H9 (cell line): ENCODE measurements around the gene ANKRD13A. TPM values are rescaled to one million over a fixed set of nuclear protein-coding genes. Genes with fewer than 3 reads are reported as not detected.
"Not testable (repeated sequence)": the region's sequence is repeated elsewhere in the genome, so short reads cannot be mapped to it uniquely, and the experiment has no call there.

ENCODE experiments used
- DNase-seq: peaks from one replicate; pipeline ENCODE4 v3.0.0-alpha.2; 2017
- H2AFZ ChIP-seq: one replicate; pipeline ENCODE4 v1.6.1; 2013; ENCODE audit warnings: mild to moderate bottlenecking, low read length, control low read depth, moderate library complexity
- H2AK5ac ChIP-seq: 2 replicates; pipeline ENCODE4 v1.6.1; 2013; ENCODE audit warnings: low read length, control low read depth, mixed read lengths; ENCODE audit not compliant: insufficient read length
- H2BK120ac ChIP-seq: one replicate; pipeline ENCODE4 v1.6.1; 2013; ENCODE audit warnings: low read depth, mild to moderate bottlenecking, low read length, control low read depth, inconsistent platforms; ENCODE audit not compliant: poor library complexity, severe bottlenecking
- H2BK12ac ChIP-seq: 2 replicates; pipeline ENCODE4 v1.6.1; 2013; ENCODE audit warnings: low read length, control low read depth, mixed read lengths, low read depth; ENCODE audit not compliant: insufficient read length
- H2BK15ac ChIP-seq: 2 replicates; pipeline ENCODE4 v1.6.1; 2013; ENCODE audit warnings: low read depth, low read length, control low read depth
- H2BK20ac ChIP-seq: one replicate; pipeline ENCODE4 v1.6.1; 2013; ENCODE audit warnings: low read depth, mild to moderate bottlenecking, low read length, control low read depth, inconsistent platforms; ENCODE audit not compliant: poor library complexity, severe bottlenecking
- H2BK5ac ChIP-seq: 2 replicates; pipeline ENCODE4 v1.6.1; 2013; ENCODE audit warnings: low read length, control low read depth, mixed read lengths; ENCODE audit not compliant: insufficient read length
- H3K14ac ChIP-seq: 2 replicates; pipeline ENCODE4 v1.6.1; 2013; ENCODE audit warnings: low read length, control low read depth; ENCODE audit not compliant: insufficient read depth
- H3K18ac ChIP-seq: 2 replicates; pipeline ENCODE4 v1.6.1; 2013; ENCODE audit warnings: low read depth, mild to moderate bottlenecking, mixed read lengths, low read length, control low read depth; ENCODE audit not compliant: insufficient read length
- H3K23ac ChIP-seq: 2 replicates; pipeline ENCODE4 v1.6.1; 2013; ENCODE audit warnings: low read length, control low read depth, mixed read lengths, low read depth; ENCODE audit not compliant: insufficient read length
- H3K23me2 ChIP-seq: 2 replicates; pipeline ENCODE4 v1.6.1; 2013; ENCODE audit warnings: low read depth, mild to moderate bottlenecking, mixed read lengths, low read length, control low read depth; ENCODE audit not compliant: insufficient read length, poor library complexity, severe bottlenecking
- H3K27ac ChIP-seq: 2 replicates; pipeline ENCODE4 v1.5.1; 2013; ENCODE audit warnings: low read length, control low read depth, mixed read lengths, low read depth; ENCODE audit not compliant: insufficient read length
- H3K27me3 ChIP-seq: 2 replicates; pipeline ENCODE4 v1.6.1; 2013; ENCODE audit warnings: low read length, control low read depth, inconsistent platforms; ENCODE audit not compliant: insufficient read depth
- H3K4ac ChIP-seq: 2 replicates; pipeline ENCODE4 v1.6.1; 2013; ENCODE audit warnings: low read depth, mild to moderate bottlenecking, control low read depth, inconsistent platforms, low read length, moderate library complexity
- H3K4me1 ChIP-seq: 2 replicates; pipeline ENCODE4 v1.6.1; 2013; ENCODE audit warnings: low read length, control low read depth, inconsistent platforms; ENCODE audit not compliant: insufficient read depth
- H3K4me2 ChIP-seq: 2 replicates; pipeline ENCODE4 v1.6.1; 2013; ENCODE audit warnings: low read length, control low read depth, mixed read lengths; ENCODE audit not compliant: insufficient read length, insufficient read depth
- H3K56ac ChIP-seq: 2 replicates; pipeline ENCODE4 v1.6.1; 2013; ENCODE audit warnings: low read depth, mild to moderate bottlenecking, mixed read lengths, low read length, control low read depth; ENCODE audit not compliant: insufficient read length
- H3K79me1 ChIP-seq: 2 replicates; pipeline ENCODE4 v1.6.1; 2013; ENCODE audit warnings: low read depth, mild to moderate bottlenecking, moderate library complexity, low read length, control low read depth, inconsistent platforms; ENCODE audit not compliant: insufficient read depth, poor library complexity, severe bottlenecking
- H3K79me2 ChIP-seq: 2 replicates; pipeline ENCODE4 v1.6.1; 2013; ENCODE audit warnings: low read length, control low read depth, inconsistent platforms; ENCODE audit not compliant: insufficient read depth
- H3K9ac ChIP-seq: 2 replicates; pipeline ENCODE4 v1.6.1; 2013; ENCODE audit warnings: low read length, control low read depth, mixed read lengths; ENCODE audit not compliant: insufficient read length; ENCODE audit errors: extremely low read depth
- H3K9me3 ChIP-seq: one replicate; pipeline ENCODE4 v1.6.1; 2013; ENCODE audit warnings: low read depth, low read length, inconsistent platforms; ENCODE audit not compliant: control insufficient read depth
- H3T11ph ChIP-seq: one replicate; pipeline ENCODE4 v1.6.1; 2013; ENCODE audit warnings: mild to moderate bottlenecking, low read length, control low read depth, inconsistent platforms
- H4K20me1 ChIP-seq: one replicate; pipeline ENCODE4 v1.6.1; 2013; ENCODE audit not compliant: control insufficient read depth, insufficient read length, insufficient read depth
- H4K5ac ChIP-seq: 2 replicates; pipeline ENCODE4 v1.6.1; 2013; ENCODE audit warnings: low read depth, mild to moderate bottlenecking, mixed read lengths, low read length, control low read depth; ENCODE audit not compliant: insufficient read length
- H4K8ac ChIP-seq: replicated peaks from 2 replicates; pipeline ENCODE4 v1.6.1; 2013; ENCODE audit warnings: low read length, control low read depth, mixed read lengths, low read depth; ENCODE audit not compliant: insufficient read length
- H4K91ac ChIP-seq: 2 replicates; pipeline ENCODE4 v1.6.1; 2013; ENCODE audit warnings: low read depth, mild to moderate bottlenecking, moderate library complexity, mixed read lengths, low read length, control low read depth; ENCODE audit not compliant: insufficient read length
- H3K27ac Mint-ChIP-seq, 3 experiments: 2 replicates in 2 of 3; 3 replicates in 1 of 3; pipeline ENCODE4 v1.8.0; 2020 to 2021; ENCODE audit warnings: mixed read lengths in 3 of 3, mild to moderate bottlenecking in 1 of 3, moderate library complexity in 1 of 3
- H3K27me3 Mint-ChIP-seq: 2 replicates; pipeline ENCODE4 v1.8.0; 2021; ENCODE audit warnings: low read depth, mild to moderate bottlenecking, moderate library complexity, mixed read lengths
- H3K36me3 Mint-ChIP-seq, 3 experiments: 2 replicates in 2 of 3; 3 replicates in 1 of 3; pipeline ENCODE4 v1.8.0; 2020 to 2021; ENCODE audit warnings: low read depth in 3 of 3, mixed read lengths in 3 of 3; ENCODE audit not compliant: insufficient read depth in 1 of 3
- H3K4me1 Mint-ChIP-seq, 2 experiments: 2 replicates each; pipeline ENCODE4 v1.8.0; 2020; ENCODE audit warnings: mixed read lengths in 2 of 2
- H3K4me3 Mint-ChIP-seq, 2 experiments: 2 replicates in 1 of 2; 3 replicates in 1 of 2; pipeline ENCODE4 v1.8.0; 2020 to 2021; ENCODE audit warnings: mild to moderate bottlenecking in 2 of 2, mixed read lengths in 2 of 2, moderate library complexity in 1 of 2
- H3K9me3 Mint-ChIP-seq, 2 experiments: 2 replicates in 1 of 2; 3 replicates in 1 of 2; pipeline ENCODE4 v1.8.0; 2020; ENCODE audit warnings: mild to moderate bottlenecking in 2 of 2, mixed read lengths in 2 of 2, moderate library complexity in 1 of 2
- WGBS: extraction: QIAGEN DNeasy Blood & Tissue Kit; methylation state at CpG from one replicate; pipeline ENCODE4 v1.1.7; 2013; ENCODE audit warnings: missing lambda C conversion rate, low lambda C conversion rate, mixed read lengths; ENCODE audit not compliant: insufficient read length; ENCODE audit errors: extremely low coverage; 5-methylcytosine and 5-hydroxymethylcytosine counted together
- total RNA-seq: library from RNA; stranded (reverse); gene quantifications from 2 replicates; pipeline ENCODE4 v1.2.1, GENCODE V29; 2021

The ANKRD13A gene
- total RNA-seq, 1 experiment from 2014 or later = 18.0 TPM

DNA sequence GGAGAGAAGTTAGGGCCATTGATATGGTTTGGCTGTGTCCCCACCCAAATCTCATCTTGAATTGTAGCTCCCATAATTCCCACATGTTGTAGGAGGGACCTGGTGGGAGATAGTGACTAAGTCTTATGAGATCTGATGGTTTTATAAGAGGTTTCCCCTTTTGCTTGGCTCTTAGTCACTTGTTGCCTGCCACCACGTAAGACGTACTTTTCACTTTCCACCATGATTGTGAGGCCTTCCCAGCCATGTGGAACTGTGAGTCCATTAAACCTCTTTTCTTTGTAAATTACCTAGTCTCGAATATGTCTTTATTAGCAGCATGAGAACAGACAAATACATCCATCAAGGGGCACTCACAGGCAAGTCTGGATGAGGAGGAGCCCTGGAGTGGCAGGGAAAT is 57.4 kb downstream of the ANKRD13A start:
- not testable (repeated sequence) for H3T11ph ChIP-seq, H3K4me2 ChIP-seq, H3K23me2 ChIP-seq, H3K36me3 Mint-ChIP-seq, H4K91ac ChIP-seq, H3K27me3 ChIP-seq, H3K4me1 Mint-ChIP-seq, H3K14ac ChIP-seq, H2BK5ac ChIP-seq, H3K18ac ChIP-seq, H3K4me3 Mint-ChIP-seq, H2BK120ac ChIP-seq, H3K9me3 Mint-ChIP-seq, H2BK20ac ChIP-seq, H3K27ac ChIP-seq, H2BK15ac ChIP-seq, H4K20me1 ChIP-seq, H3K23ac ChIP-seq, H3K9ac ChIP-seq, H3K56ac ChIP-seq, H3K27ac Mint-ChIP-seq, H2AFZ ChIP-seq, H4K8ac ChIP-seq, H3K4me1 ChIP-seq, H3K9me3 ChIP-seq, H3K79me1 ChIP-seq, H2AK5ac ChIP-seq, H2BK12ac ChIP-seq, H3K79me2 ChIP-seq, DNase-seq, H3K27me3 Mint-ChIP-seq, H4K5ac ChIP-seq, H3K4ac ChIP-seq
- no CpG with 5 or more reads among the region's 3 CpGs for WGBS
